SKM-1 (cell line): ENCODE data around the gene SHMT2.
"Not testable (repeated sequence)": the region's sequence is repeated elsewhere in the genome, so short reads cannot be mapped to it uniquely, and the experiment has no call there.

Source experiments
- DNase-seq: peaks from one replicate; lab custom pipeline; 2025; ENCODE audit not compliant: unreplicated experiment; lab: John Stamatoyannopoulos, UW

Gene SHMT2

GRCh38 chr12:57261428-57261865 lies 31.9 kb downstream of the SHMT2 start:
- no peak for DNase-seq

- DNase-seq, result no peak
Measured at GRCh38 chr12:57262126-57262822, 32.8 kb downstream of the SHMT2 start.

GRCh38 chr12:57263096-57263495 lies 33.6 kb downstream of the SHMT2 start:
- no peak for DNase-seq

- DNase-seq, result no peak
Measured at GRCh38 chr12:57266681-57267080, 37.2 kb downstream of the SHMT2 start.

GRCh38 chr12:57268264-57268663 lies 38.8 kb downstream of the SHMT2 start:
- no peak for DNase-seq

- DNase-seq, result no peak
Measured at GRCh38 chr12:57270966-57271470, 41.5 kb downstream of the SHMT2 start.

- no peak for DNase-seq
Measured at GRCh38 chr12:57272337-57273151, 43.0 kb downstream of the SHMT2 start.

GRCh38 chr12:57273516-57273915 lies 44.0 kb downstream of the SHMT2 start:
- no peak for DNase-seq

GRCh38 chr12:57276233-57276632 lies 46.7 kb downstream of the SHMT2 start:
- DNase-seq, result not testable (repeated sequence)

GRCh38 chr12:57276935-57277563 lies 47.5 kb downstream of the SHMT2 start:
- DNase-seq, result no peak

GRCh38 chr12:57278465-57279381 lies 49.2 kb downstream of the SHMT2 start:
- DNase-seq, result no peak

- DNase-seq, result no peak
Measured at GRCh38 chr12:57280211-57281062, 50.9 kb downstream of the SHMT2 start.

GRCh38 chr12:57282073-57282472 lies 52.6 kb downstream of the SHMT2 start:
- DNase-seq, result not testable (repeated sequence)
